GM12872 (cell line): ENCODE results near the gene ZSWIM7.

Source experiments
- TF ChIP-seq, protein P1 (sequence below): IDR thresholded peaks from 3 replicates; pipeline ENCODE4 v1.5.1; 2011; ENCODE audit warnings: low read depth, mild to moderate bottlenecking, low read length, moderate library complexity; ENCODE audit not compliant: insufficient read depth

The ZSWIM7 gene

DNA sequence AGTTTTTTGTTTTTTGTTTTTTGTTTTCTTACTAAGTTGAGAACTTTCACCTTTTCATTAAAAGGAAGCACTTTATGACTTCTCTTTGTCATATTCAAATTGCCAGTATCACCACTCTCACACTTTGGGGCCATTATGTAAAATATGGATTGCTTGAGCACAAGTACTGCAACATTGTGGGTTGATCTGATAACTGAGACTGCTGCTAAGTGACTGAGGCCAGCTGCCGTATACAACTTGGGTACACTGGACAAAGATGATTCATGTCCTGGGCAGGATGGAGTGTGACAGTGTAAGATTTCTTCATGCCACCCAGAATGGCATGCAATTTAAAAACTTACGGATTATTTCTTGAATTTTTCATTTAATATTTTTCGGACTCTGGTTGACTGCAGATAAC is 7.9 kb upstream of the ZSWIM7 start:
- TF ChIP-seq, protein P1, sequence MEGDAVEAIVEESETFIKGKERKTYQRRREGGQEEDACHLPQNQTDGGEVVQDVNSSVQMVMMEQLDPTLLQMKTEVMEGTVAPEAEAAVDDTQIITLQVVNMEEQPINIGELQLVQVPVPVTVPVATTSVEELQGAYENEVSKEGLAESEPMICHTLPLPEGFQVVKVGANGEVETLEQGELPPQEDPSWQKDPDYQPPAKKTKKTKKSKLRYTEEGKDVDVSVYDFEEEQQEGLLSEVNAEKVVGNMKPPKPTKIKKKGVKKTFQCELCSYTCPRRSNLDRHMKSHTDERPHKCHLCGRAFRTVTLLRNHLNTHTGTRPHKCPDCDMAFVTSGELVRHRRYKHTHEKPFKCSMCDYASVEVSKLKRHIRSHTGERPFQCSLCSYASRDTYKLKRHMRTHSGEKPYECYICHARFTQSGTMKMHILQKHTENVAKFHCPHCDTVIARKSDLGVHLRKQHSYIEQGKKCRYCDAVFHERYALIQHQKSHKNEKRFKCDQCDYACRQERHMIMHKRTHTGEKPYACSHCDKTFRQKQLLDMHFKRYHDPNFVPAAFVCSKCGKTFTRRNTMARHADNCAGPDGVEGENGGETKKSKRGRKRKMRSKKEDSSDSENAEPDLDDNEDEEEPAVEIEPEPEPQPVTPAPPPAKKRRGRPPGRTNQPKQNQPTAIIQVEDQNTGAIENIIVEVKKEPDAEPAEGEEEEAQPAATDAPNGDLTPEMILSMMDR, result no peak

DNA sequence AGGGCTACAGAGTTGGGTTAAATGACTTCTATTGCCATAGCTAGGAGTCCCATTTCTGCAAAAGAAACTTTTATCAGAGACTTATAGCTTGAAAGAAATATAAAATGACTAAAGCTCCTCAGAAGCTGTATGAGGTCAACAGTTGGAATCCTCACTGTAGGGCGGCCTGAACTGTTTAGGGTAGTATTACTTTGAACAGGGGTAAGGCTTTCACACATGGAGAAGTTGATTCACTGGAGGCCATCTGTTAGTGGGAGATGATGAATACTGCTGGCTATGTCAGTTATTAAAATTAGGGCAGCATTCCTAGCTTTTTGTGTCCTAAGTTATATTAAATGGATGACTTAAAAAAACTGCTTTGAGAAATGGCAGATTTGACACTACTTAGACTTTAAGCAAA is 6.1 kb upstream of the ZSWIM7 start:
- TF ChIP-seq, protein P1, result no peak

DNA sequence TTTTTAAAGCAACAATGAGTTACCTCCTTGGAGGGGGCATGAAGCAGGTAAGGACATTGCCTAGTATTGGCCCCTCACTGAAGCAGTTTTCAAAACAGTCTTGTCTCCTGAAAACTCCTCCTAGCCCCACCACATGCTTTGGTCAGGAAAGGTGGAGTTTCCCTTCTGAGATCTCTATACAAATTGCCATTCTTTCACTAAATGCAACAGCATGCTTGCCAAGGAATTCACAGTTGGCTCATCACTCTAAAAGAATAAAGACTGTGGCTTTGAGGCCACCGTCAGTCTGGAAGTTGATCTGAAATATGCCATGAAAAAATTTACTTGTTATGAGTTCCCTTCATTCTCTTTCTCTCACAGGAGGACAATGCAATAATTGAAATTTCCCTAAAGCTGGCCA is 4.3 kb upstream of the ZSWIM7 start:
- TF ChIP-seq, protein P1, result no peak

DNA sequence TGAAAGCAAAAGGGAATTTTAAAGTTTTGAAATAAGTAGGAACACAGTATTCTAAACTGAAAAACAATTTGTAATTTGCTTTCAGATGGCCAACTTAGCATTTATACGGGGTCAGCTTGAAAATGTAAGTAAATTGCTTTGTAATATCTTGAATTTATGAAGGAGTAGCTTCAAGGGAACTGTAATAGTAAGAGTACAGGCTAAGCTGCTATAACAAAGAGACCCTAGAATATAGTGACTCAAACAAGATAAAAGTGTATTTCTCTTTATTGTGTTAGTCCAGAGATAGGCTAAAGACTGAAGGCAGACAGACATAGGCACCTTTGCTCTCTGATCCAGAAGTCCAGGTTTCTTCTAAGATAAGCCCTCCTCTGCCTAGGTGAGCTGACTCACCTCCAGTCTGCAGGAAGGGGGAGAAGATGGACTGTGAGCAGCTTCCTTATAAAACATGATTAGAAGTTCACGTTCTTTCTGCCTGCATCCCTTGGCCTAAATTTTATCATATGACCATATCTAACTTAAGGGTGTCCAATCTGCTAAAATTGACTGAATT is 3.3 kb upstream of the ZSWIM7 start:
- TF ChIP-seq, protein P1, result no peak

DNA sequence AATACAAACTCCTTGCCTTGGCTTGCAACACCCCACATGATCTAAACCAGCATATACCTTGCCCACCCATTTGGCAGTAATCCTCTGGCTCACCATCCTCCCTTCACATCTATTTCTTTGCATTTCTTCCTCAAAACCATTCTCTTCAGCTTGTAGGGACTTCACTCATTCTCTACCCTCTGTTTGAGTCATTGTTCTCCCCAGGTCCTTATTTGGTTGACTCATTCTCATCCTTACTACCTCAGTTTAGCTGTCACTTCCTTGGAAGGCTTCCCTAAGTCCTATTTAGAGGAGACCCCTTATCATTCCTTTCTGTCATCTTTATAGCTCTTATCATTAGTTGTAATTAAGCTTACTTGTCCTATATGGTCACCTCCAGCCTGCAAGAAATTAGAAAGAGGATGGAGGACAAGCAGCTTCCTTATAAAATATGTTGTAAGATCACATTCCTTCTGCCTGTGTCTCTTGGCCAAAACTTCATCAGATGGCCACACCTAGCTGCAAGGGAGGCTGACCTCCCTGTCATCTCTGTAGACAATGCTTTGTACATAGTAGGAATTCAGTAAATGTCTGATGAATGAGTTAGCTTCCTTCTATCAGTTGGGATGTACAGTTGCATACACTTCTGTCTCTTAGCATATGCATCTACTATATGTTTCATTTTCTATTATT is 1.9 kb upstream of the ZSWIM7 start:
- TF ChIP-seq, protein P1, result no peak

DNA sequence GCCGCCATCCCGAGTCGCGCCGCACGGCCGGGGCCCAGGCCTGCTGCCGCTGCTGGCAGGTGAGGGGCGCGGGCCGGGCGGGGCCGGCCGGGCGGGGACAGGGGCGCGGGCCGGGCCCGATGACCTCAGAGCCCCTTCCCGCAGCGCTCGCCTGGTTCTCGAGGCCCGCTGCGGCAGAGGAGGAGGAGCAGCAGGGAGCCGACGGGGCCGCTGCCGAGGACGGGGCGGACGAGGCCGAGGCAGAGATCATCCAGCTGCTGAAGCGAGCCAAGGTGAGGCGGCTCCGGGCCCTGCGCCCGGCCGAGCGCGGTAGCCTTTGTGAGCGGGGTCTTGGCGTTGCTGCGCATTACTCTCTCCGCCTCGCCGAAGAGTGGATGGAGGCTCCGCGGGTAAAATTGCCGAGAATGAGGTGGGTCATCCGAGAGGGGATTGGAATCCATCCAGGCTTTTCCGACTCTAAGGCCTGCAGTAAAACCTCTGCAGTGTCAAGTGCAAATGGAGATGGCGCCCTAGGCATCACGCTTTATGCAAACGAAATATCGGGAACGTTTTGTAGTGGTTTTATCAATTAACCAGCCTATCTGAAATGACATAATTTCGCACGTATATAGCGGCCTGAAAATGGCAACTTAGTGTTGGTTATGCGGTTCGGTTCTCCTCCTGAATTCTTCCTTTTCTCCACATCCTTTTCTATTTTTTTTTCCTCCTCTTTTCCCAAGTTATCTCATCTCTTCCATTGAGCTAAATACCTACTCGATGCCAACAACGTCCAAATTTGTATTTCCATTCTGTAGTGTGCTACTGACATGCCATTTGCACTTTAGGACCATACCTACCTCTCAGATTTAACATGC is 697 bp upstream of the ZSWIM7 start:
- TF ChIP-seq, protein P1, result no peak

DNA sequence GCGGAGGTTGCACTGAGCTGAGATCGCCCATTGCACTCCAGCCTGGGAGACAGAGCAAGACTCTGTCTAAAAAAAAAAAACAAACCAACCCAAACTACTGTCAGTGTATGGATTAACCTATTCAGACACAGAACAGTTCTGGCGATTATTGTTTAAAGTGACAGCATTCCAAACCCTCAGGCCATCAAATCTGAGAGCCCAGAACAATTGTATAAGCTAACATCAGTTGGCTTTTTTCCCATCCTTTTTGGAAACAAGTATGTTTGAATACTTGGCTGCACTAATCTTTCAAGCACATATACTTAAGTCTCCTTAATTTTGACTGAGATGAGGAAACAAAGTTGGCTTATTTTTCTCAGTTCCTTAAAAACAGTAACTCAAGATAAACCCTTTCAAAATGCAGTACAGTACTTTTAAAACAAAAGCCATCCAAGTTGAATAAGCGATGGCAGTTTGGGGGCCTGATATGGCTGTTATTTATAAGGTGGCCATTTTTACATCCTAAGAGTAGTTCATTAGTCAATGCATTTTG is 1.4 kb downstream of the ZSWIM7 start:
- TF ChIP-seq, protein P1, result no peak
